Activated CD8-positive, alpha-beta memory T cell treated with anti-CD3 and anti-CD28 coated beads, Interleukin-2, amount 50 U/mL, for 24 hours (primary cell): ENCODE data around the gene EPS15.
A peak's percentile ranks its signal among the peaks of the same experiment; 100 is the strongest.
"Not testable (repeated sequence)": the region's sequence is repeated elsewhere in the genome, so short reads cannot be mapped to it uniquely, and the experiment has no call there.

Experiments
- DNase-seq: peaks from one replicate; pipeline ENCODE4 v3.0.0-alpha.2; 2020; ENCODE audit errors: extremely low read depth

Gene EPS15

DNA sequence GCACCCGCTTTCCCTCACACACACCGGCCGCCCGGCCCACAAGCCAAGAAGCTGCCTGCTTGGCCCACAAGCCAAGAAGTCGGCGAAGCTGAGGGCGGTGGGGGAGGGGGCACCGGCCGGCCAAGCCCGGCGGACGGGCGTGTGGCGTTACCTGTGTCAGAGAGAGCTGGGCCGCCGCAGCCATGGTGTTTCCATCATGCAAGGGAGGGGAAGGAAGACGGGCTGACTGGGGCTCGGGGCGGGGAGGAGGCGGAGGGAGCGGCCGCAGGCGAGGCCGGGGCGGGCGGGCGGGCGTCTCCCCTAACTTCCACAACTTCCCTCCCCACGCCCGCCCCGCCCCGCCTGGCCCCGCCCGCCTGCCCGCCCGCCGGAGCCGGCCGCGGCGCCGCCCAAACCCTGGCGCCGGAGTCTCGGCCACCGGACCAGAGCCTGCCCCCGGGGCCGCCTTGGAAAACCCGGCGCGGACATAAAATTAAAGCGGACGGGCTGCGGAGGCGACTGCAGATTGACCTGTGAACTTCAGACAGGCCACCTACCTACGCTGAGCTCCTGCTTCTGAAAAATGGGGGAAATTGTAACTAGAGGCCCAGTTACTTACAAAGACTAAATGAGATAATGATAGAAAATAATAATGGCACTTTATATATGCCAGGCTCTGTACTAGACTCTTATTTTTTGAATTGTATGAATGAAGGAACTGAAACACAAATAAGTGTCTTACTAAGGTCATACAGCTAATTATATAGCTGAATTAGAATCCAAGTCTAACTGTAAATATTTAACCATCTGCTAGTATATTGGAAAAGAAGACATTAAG lies at the start of gene EPS15:
Gene EPS15 (minus strand): TSS at position 219 of the 817 bp plus-strand sequence. CDS start 35 bp downstream, at position 184.
- DNase-seq, result peak; percentile 63

GRCh38 chr1:51568231-51568935 lies 49.3 kb upstream of the EPS15 start:
- DNase-seq, result no peak

DNA sequence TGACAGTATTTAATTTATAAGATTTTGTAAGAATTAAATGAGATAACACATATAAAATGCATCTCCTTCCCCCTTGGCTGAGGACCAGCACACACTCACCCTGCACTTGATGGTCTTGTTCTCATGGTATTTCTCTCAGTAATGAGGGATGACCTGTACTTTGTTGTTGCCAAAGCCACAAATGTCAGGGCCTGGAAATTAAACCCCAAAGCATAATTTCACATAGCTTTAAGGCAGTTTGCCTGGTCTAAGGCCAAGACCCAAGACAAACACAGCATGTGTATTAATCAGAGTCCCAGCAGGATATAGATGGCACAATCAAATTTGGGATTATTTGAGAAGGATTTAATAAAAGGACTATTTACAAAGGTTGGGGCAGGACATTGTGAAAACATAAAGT lies 48.6 kb upstream of the EPS15 start:
- no peak for DNase-seq

DNA sequence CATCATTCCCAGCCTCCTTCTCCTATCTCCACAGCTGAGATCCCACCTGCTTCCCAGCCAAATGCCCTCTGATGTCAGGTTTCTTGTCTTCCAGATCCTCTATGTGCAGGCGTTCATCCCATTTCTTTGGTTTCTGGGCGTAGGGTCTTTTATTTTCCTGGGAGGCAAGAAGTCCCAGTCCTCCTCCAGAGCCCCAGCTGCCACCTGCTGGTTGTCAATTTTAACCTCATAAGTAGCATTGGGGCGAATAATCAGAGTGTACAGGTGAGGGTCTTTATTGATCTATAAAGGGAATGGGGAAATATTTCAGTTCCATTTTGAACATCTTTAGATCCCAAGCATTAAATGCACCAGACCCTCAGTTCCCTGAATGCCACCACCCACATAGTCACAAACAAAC lies 47.2 kb upstream of the EPS15 start:
- no peak for DNase-seq

DNA sequence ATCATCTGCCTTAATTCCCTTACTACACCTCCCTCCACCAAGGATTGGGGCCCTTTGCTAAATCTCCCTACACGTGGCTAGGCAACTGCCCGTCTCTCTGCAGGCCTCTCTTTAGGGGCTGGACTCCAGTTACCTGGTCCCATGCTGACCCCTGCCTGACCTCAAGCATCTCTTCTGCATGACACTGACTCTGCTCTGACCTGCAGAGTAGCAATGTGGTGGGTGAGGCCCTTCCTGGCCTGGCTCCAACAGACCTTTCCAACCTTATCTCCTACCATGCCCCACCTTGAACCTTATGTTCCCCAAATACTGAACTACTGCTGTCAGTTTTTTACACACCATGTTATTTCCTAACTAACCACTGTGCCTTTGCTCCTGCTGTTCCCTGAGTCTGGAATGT lies 45.9 kb upstream of the EPS15 start:
- no peak for DNase-seq

GRCh38 chr1:51564124-51564523 lies 45.1 kb upstream of the EPS15 start:
- DNase-seq, result no peak

DNA sequence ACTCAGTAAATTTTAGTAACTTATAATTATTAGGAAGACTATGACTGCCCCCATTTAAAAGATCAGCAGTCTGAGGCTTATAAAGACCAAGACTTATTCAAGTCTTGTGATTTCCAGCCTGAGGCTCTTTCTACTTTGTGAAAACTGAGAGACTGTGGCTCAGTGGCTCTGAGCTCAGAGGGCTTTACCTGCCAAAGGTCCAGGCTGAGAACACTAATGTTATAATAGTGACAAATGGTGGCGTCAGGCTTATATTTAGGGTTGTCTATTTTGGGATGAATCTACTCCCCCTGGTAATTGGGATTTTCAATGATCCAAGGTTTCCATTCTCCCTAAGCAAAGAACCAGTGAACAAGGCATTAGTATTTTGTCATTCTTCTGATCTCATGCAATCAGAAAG lies 42.6 kb upstream of the EPS15 start:
- no peak for DNase-seq

GRCh38 chr1:51560895-51561294 lies 41.8 kb upstream of the EPS15 start:
- not testable (repeated sequence) for DNase-seq

- no peak for DNase-seq
Measured at GRCh38 chr1:51560034-51560433, 41.0 kb upstream of the EPS15 start.

GRCh38 chr1:51559501-51559900 lies 40.4 kb upstream of the EPS15 start:
- DNase-seq, result no peak

- DNase-seq, result no peak
Measured at GRCh38 chr1:51559064-51559500, 40.0 kb upstream of the EPS15 start.

GRCh38 chr1:51558375-51558924 lies 39.4 kb upstream of the EPS15 start:
- no peak for DNase-seq

DNA sequence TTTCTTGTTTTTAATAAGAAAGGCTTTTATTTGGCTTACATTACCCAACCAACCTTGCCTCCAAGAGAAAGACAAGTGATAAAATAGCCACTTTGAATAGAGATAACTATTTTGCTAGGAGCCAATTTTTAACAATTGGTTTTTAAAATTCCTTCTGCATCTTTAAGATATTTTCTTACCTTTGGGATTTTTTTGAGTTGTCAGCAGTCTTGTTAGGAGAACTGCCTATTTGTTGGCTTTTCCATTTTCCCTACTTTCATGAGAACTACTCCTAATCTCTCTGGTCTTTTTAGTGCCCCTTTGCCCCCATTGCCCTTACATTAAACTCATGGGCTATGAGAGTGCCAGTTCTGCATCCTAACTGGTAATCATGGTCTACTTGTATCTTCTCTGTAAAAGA lies 38.1 kb upstream of the EPS15 start:
- no peak for DNase-seq

GRCh38 chr1:51555866-51556619 lies 37.0 kb upstream of the EPS15 start:
- no peak for DNase-seq

DNA sequence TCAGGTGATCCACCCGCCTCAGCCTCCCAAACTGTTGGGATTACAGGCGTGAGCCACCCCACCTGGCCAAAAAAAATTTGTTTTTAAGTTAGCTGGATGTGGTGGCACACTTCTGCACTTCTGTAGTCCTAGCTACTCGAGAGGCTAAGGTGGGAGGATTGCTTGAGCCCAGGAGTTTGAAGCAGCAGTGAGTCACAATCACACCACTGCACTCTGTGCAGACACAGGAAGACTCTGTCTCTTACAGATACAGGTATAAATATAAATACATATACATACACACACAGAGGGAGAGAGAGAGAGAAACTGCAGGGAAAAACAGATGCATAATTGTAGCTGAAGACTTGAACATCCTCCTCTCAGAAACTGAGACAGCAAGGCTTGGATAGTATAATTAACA lies 34.8 kb upstream of the EPS15 start:
- no peak for DNase-seq

GRCh38 chr1:51552929-51553807 lies 34.1 kb upstream of the EPS15 start:
- no peak for DNase-seq

- DNase-seq, result no peak
Measured at GRCh38 chr1:51551848-51552296, 32.8 kb upstream of the EPS15 start.

DNA sequence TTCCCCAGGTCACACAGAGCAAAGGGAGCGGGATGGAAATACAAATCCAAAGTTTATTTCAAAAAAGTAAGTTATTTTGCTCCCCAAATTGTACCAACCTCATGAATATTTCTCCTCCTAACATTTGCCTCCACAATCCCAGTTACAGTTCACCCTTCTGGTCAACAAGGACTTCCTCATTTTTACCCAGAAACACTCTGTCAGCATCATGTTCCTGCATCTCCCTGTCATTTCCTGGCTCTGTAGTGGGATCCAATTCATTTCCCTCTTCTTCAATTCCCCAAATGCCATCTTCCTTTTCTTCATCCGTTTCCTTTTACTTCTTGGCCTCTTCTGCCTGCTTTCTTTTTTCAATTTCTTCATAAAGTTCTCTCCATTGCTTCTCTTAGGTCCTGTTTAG lies 32.0 kb upstream of the EPS15 start:
- no peak for DNase-seq

- DNase-seq, result no peak
Measured at GRCh38 chr1:51549901-51550300, 30.8 kb upstream of the EPS15 start.

DNA sequence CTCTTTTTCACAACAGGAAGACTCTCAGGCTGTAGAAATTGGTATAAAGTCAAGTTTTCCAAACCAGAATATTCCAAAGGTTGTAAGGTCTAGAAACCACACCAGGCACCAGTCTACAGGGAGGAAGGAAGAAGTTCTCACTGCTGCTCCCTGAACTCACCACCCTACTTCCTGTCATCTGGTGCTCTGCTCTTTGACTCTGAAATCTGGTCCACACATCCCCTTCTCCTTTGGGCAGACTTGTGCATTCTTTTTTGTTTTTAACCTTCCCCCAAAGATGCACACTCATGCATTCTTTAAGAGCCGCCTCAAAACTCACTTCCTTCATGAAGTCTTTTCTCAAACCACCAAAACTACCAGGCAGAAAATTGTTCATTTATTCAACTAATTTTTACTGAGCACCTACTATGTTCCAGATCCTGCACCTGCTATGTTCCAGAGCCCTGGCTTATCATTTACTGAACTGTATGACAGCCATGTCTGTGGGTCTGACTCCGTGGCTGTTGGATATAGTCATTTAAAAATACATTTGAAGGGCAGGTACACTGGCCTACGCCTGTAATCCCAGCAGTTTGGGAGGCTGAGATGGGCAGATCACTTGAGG lies 30.1 kb upstream of the EPS15 start:
- no peak for DNase-seq

DNA sequence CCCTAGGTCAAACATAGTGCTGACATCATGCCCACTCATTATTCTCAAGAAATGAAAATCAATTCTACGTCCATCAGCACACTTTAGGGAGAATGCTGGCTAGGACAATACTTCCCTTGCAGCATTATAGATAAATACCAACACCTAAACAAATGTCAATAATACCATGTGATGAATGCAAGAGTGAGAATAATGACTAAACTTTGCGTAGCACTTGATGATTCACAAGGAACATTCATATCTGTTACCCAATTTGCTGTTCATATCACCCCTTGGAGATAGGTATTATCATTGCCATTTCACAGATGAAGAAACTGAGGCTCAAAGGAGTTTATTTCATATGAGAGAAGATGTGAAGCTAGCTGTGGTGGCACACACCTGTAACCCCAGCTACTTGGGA lies 24.8 kb upstream of the EPS15 start:
- DNase-seq, result no peak
